NCI-H446 treated with DMSO at 0.1 percent for 48 hours (cell line): Measurements from ENCODE around the gene FBXO33.
"Not testable (repeated sequence)": the region's sequence is repeated elsewhere in the genome, so short reads cannot be mapped to it uniquely, and the experiment has no call there.

Experiments
- DNase-seq: peaks from one replicate; lab custom pipeline; 2025; lab: John Stamatoyannopoulos, UW

The FBXO33 gene

GRCh38 chr14:39372656-39373055 is 59.6 kb downstream of the FBXO33 start:
- DNase-seq: no peak

GRCh38 chr14:39370415-39370814 is 61.8 kb downstream of the FBXO33 start:
- DNase-seq: no peak

GRCh38 chr14:39369029-39369428 is 63.2 kb downstream of the FBXO33 start:
- no peak for DNase-seq

DNA sequence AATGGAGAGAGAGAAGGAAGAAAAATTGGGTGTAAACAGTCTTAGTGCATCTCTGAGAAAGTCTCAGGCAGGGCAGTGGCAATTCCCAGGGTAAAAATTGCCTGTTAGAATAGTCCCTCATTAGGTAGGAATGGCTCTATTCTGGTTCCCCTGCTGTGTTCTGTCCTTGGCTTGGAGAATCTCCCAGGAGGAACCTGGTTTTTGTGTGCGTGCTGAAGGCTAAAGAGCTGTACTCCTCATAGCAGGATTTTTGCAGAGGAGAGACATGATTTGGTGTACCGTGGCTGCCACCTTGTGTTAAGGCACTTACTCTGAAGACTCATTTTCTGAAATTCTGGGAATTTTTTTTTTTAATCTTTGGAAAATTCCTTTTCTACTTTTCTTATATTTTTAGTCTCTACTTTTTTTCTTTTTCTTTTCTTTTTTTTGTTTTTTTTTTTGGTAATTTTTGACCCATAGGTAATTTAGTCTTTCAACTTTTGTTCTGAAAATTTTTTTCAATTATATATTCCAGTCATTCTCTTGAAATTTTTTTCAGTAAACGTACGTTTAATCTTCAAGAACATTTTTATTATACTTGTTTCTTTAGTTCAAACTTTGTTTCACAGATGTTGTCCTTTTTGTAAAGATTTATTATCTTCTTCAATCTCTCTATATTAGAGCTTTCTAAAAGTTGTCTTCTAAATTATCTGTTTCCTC is 63.8 kb downstream of the FBXO33 start:
- DNase-seq: peak; percentile 59

DNA sequence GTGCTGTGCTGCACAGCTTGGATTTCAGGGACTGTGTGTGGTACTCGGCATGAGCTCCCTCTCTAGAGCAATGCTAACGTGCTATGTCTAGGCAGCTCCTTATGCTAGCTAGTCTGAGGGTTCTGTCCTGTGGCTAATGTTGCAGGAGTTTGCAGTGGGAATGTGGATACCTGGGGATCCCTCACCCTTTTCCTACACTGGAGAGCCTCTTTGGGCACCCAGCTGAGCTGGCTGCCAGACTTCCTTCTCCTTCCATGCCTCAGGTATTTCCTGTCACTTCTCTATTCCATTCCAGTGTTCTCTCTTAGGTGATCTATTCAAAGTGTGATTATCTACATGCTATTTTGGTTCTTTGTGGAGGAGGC is 64.9 kb downstream of the FBXO33 start:
- no peak for DNase-seq

DNA sequence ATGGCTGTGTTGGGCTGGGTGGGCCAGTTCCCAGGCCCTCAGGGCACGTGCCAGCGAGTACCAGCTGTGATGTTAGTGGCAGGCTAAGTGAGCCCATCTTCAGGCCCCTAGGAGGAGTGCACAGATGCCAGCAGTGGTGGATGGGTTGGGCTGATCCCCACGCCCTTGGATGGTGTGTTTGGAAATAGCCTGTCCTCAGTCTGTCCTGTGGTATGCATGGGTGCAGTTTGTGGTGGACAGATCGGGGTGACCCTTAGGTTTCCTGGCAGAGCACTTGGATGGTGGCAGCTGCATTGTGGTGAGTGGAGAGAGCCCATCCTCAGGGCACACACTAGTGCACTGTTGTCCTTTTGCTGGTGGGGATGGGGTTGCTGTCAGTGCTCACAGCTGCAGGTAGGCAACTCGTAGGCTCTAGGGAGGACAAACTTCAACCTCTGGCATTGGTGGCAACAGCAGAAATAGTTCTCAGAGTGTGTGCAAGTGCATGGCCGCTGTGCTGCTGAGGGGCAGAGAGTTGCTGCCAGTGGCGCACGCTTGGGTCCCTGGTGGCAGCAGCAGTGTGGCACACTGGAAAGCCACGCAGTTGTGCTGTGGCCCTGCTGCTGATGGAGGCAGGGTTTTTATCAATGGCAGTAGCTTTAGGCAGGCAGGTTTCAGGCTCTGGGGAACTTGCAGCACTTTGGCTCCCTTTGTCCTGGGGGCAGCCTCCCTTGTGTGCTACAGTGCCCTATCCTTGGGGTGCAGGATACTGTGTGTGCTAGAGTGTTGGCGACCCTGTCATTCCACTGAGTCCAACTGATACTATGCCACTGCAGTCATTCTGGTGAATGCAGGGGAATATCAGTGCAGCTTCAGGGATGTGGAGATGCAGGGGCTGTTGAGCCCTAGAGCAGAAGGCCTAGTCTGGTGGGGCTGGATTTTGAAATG is 65.5 kb downstream of the FBXO33 start:
- DNase-seq: no peak

DNA sequence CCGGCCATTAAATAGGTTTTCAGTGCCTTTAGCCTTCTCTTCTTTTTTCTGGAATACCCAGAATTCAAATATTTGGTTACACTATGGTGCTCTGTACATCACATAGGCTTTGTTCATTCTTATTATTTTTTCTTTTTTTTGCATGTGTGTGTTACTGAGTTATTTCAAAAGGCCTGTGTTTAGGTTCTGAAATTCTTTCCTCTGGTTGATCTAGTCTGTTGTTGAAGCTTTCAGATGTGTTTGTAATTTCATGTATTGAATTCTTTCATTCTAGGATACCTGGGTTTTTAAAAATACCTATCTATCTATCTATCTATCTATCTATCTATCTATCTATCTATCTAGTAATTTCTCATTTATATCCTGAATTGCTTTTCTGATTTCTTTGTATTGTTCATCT is 66.9 kb downstream of the FBXO33 start:
- DNase-seq: no peak

DNA sequence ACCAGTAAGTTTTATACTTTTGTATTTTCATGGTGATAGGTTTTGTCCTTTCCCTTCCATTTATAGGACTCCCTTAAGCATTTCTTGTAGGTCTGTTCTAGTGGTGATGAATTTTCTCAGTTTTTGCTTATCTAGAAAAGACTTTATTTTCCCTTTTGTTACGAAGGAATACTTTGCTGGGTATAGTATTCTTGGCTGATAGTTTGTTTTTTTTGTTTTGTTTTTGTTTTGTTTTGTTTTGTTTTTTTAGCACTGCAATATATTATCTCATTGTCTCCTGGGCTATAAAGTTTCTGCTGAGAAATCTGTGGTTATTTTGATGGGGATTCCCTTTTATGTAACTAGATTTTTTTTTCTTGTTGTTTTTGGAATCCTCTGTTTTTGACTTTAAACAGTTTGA is 67.7 kb downstream of the FBXO33 start:
- DNase-seq: no peak

GRCh38 chr14:39361556-39361955 is 70.7 kb downstream of the FBXO33 start:
- DNase-seq: not testable (repeated sequence)

- DNase-seq: no peak
Observed at GRCh38 chr14:39360316-39360715, 71.9 kb downstream of the FBXO33 start.

GRCh38 chr14:39359069-39359468 is 73.2 kb downstream of the FBXO33 start:
- not testable (repeated sequence) for DNase-seq

DNA sequence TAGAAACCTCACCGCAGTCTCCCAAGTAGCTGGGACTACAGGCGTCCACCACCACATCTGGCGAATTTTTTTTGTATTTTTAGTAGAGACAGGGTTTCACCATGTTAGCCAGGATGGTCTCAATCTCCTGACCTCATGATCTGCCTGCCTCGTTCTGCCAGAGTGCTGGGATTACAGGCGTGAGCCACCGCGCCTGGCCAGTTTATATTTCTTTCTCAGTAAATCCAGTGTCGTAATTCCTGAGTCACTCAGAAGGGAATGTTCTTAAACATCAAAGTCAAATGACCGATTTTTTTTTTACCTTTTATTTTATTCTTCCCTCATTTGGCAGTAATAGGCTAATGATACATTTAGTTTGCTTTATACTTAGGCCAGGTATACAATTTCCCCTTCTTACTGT is 80.5 kb downstream of the FBXO33 start:
- DNase-seq: no peak

DNA sequence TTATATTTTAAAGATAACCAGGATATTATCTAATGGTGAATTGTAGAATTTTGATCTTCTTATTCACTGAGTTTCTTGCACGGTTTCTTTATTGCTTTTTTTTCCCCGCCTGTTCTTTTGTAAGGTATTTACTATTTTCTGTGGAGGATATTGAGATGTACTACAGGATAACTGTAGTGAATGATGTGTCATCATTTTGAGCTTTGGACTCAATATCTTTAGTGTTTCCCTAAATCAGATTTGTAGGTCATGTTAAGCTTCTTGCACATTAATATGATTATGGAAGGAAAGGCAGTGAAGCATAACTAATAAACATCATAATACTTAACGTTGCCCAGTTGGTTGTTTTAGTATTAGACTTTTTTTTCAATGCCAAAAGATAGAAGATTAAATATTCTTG is 81.4 kb downstream of the FBXO33 start:
- no peak for DNase-seq
